OCI-LY1 (cell line): ENCODE results near the gene TMEM184B.

ENCODE experiments used
- H2AFZ ChIP-seq: fragments of 200-600 bp; sonication (generic), shearing (Covaris generic); 2 replicates; pipeline ENCODE4 v1.6.0; 2014; ENCODE audit warnings: antibody characterized with exemption, mild to moderate bottlenecking, low read length
- H3F3A ChIP-seq: fragments of 200-600 bp; sonication (generic), shearing (Covaris generic); 2 replicates; pipeline ENCODE4 v1.6.0; 2014; ENCODE audit warnings: mild to moderate bottlenecking, antibody characterized with exemption, low read length, moderate library complexity; ENCODE audit not compliant: insufficient read depth
- H3K27ac ChIP-seq: fragments of 200-600 bp; sonication (generic); 2 replicates; pipeline ENCODE4 v1.5.1; 2014; ENCODE audit warnings: low read length, mixed run types, mild to moderate bottlenecking, low read depth; ENCODE audit not compliant: poor library complexity, severe bottlenecking
- H3K27me3 ChIP-seq: fragments of 200-600 bp; sonication (generic); 2 replicates; pipeline ENCODE4 v1.6.0; 2014; ENCODE audit warnings: antibody characterized with exemption, mild to moderate bottlenecking, low read length, moderate library complexity; ENCODE audit not compliant: insufficient read depth
- H3K36me3 ChIP-seq: fragments of 200-600 bp; sonication (generic); 2 replicates; pipeline ENCODE4 v1.6.1; 2014; ENCODE audit warnings: mild to moderate bottlenecking, antibody characterized with exemption, low read length, moderate library complexity, mixed read lengths; ENCODE audit not compliant: insufficient read depth
- H3K4me1 ChIP-seq: fragments of 200-600 bp; sonication (generic); 2 replicates; pipeline ENCODE4 v1.5.1; 2014; ENCODE audit warnings: mild to moderate bottlenecking, low read length, moderate library complexity; ENCODE audit not compliant: insufficient read depth, severe bottlenecking
- H3K4me2 ChIP-seq: fragments of 200-600 bp; sonication (generic), shearing (Covaris generic); 2 replicates; pipeline ENCODE4 v1.6.1; 2014; ENCODE audit warnings: low read length
- H3K4me3 ChIP-seq: fragments of 200-600 bp; sonication (generic); 2 replicates; pipeline ENCODE4 v1.5.1; 2014; ENCODE audit warnings: low read length, low read depth, mild to moderate bottlenecking, mixed read lengths; ENCODE audit not compliant: poor library complexity, severe bottlenecking
- H3K79me2 ChIP-seq: fragments of 200-600 bp; shearing (Covaris generic); 2 replicates; pipeline ENCODE4 v1.6.1; 2016; ENCODE audit warnings: mixed run types, low read length, mixed read lengths; ENCODE audit not compliant: insufficient read depth
- H3K9ac ChIP-seq: fragments of 200-600 bp; sonication (generic), shearing (Covaris generic); 2 replicates; pipeline ENCODE4 v1.6.1; 2014; ENCODE audit warnings: mild to moderate bottlenecking, low read length, mixed read lengths
- H3K9me2 ChIP-seq: fragments of 200-600 bp; sonication (generic), shearing (Covaris generic); 2 replicates; pipeline ENCODE4 v1.6.1; 2014; ENCODE audit warnings: low read depth, mild to moderate bottlenecking, low read length, mixed read lengths
- H3K9me3 ChIP-seq: fragments of 200-600 bp; shearing (Covaris generic); 2 replicates; pipeline ENCODE4 v1.6.1; 2014; ENCODE audit warnings: low read length, mixed read lengths
- H4K20me1 ChIP-seq: fragments of 200-600 bp; sonication (generic), shearing (Covaris generic); 2 replicates; pipeline ENCODE4 v1.6.0; 2016; ENCODE audit warnings: mild to moderate bottlenecking, low read length; ENCODE audit not compliant: insufficient read depth
- EZH2 ChIP-seq: fragments of 200-600 bp; sonication (generic), shearing (Covaris generic); IDR thresholded peaks from 2 replicates; pipeline ENCODE4 v1.8.0; 2017; ENCODE audit warnings: borderline replicate concordance, mixed run types, mild to moderate bottlenecking, antibody characterized with exemption, low read length, moderate library complexity, mixed read lengths
- TF ChIP-seq, protein P1 (sequence below): fragments of 200-600 bp; sonication (generic), shearing (Covaris generic); IDR thresholded peaks from 2 replicates; pipeline ENCODE4 v1.5.1; 2017; ENCODE audit warnings: mild to moderate bottlenecking, antibody characterized with exemption, low read length, moderate library complexity, mixed read lengths

The TMEM184B gene

DNA sequence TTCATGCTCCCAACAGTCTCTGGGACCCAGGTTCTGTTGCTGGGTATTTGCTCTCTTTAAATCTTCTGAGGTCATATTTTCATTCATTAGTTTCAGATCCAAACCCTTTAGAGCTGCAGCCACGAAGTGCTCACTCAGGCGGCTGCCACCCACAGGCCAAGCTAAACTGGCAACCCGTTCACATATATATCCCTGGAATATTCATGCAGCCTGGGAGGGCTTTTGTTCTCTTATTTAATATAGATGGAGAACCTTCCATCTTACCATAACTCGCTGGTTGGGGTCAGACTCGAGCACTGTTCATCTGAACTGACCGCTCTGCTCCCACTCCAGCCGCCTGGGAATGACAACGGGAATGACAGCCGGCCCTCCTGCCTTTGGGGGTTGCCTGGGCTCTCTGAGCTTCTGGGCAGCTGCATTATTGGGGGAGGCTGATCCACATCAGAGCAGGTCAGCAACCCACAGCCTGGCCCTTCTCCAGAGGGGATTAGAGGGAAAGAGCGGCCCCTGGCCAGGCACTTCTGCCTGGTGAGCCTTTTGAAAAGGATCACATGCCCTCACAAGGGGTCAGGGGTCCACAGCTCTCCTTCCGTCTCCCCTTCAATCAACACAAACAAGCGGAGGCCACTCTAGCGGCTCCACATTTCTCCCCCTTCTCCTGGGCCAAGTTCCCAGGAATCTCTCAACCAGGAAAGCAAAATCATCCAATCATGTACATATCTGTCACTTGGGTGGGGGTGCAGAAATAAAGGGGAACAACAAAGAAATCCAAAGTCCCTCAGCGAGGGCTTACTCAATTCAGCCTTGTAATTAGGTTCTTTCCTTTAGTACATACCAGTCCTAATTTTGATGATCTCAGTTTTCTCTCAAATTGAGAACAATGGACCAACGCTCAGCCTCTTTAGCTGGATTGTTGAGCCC is 11.8 kb downstream of the TMEM184B start:
- Histone ChIP-seq H3K36me3 (no peaks in the 10 kb centered on the region; the same call in 1 of the 2 replicates), H3F3A (no peaks in the 10 kb centered on the region), H2AFZ (no peak overlapping the region), H3K4me3 (peak overlapping the region; percentile 3), H3K4me1 (peaks cover 17% of the 10 kb centered on the region), H3K4me2 (peak overlapping the region; percentile 42), H3K9me2 (no peaks in the 10 kb centered on the region), H3K9me3 (no peaks in the 10 kb centered on the region), H3K79me2 (no peaks in the 10 kb centered on the region), H4K20me1 (no peaks in the 10 kb centered on the region), H3K27me3 (no peaks in the 10 kb centered on the region), H3K9ac (no peak overlapping the region), H3K27ac (peak overlapping the region; percentile 24)
- TF ChIP-seq, protein P1, sequence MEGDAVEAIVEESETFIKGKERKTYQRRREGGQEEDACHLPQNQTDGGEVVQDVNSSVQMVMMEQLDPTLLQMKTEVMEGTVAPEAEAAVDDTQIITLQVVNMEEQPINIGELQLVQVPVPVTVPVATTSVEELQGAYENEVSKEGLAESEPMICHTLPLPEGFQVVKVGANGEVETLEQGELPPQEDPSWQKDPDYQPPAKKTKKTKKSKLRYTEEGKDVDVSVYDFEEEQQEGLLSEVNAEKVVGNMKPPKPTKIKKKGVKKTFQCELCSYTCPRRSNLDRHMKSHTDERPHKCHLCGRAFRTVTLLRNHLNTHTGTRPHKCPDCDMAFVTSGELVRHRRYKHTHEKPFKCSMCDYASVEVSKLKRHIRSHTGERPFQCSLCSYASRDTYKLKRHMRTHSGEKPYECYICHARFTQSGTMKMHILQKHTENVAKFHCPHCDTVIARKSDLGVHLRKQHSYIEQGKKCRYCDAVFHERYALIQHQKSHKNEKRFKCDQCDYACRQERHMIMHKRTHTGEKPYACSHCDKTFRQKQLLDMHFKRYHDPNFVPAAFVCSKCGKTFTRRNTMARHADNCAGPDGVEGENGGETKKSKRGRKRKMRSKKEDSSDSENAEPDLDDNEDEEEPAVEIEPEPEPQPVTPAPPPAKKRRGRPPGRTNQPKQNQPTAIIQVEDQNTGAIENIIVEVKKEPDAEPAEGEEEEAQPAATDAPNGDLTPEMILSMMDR: peak; percentile 13; the same call in 1 of the 2 replicates
- no peak for TF ChIP-seq EZH2

DNA sequence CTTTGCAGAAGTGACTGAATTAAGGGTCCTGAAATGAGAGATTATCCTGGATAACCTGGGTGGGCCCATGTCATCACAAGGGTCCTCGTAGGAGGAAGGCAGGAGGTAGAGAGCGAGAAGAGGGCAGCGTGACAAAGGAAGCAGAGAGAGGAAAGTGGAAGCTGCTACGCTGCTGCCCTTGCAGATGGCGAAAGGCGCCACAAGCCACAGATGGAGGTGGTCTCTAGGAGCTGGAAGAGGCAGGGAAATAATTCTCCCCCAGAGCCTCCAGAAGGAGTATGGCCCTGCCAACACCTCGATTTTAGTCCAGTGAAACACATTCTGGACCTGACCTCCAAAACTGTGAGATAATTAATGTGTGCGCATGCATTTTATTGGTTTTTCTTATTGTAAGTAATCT is 13.4 kb downstream of the TMEM184B start:
- Histone ChIP-seq H2AFZ (no peak overlapping the region), H4K20me1 (no peaks in the 10 kb centered on the region), H3K4me1 (peaks cover 17% of the 10 kb centered on the region), H3K27ac (no peak overlapping the region), H3K4me2 (no peak overlapping the region), H3K4me3 (no peak overlapping the region), H3K36me3 (no peaks in the 10 kb centered on the region), H3K9me3 (no peaks in the 10 kb centered on the region), H3K79me2 (no peaks in the 10 kb centered on the region), H3K27me3 (no peaks in the 10 kb centered on the region), H3K9me2 (no peaks in the 10 kb centered on the region), H3K9ac (no peak overlapping the region), H3F3A (no peaks in the 10 kb centered on the region)
- TF ChIP-seq, protein P1: no peak
- TF ChIP-seq EZH2: no peak

DNA sequence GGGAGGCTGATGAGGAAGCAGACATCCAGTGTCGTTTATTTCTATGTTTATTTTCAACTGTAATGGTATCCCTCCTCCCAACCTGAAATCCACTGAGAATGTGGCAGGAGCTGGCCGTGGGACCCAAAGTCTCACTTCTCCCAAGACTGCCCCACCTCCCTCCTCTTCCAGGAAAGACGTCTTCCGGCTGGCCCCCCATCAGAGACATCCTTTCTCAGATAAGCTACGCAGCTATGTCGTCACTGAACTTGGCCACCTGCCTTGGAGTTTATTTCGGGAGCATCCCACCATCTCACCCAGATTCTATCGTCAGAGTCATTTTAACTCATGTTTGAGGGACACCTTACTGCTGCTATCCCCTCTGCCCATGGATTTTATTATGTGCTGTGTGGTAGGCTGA is 13.9 kb downstream of the TMEM184B start:
- H3K9me2 ChIP-seq: no peaks in the 10 kb centered on the region
- H3K9me3 ChIP-seq: no peaks in the 10 kb centered on the region
- H4K20me1 ChIP-seq: no peaks in the 10 kb centered on the region
- H3K9ac ChIP-seq: no peak overlapping the region
- H3K4me2 ChIP-seq: no peak overlapping the region
- no peaks in the 10 kb centered on the region for H3K27me3 ChIP-seq
- H3K27ac ChIP-seq: no peak overlapping the region
- no peak overlapping the region for H3K4me3 ChIP-seq
- H2AFZ ChIP-seq: no peak overlapping the region
- no peaks in the 10 kb centered on the region for H3K79me2 ChIP-seq
- peaks cover 17% of the 10 kb centered on the region for H3K4me1 ChIP-seq
- TF ChIP-seq EZH2: no peak
- TF ChIP-seq, protein P1: no peak
- no peaks in the 10 kb centered on the region for H3K36me3 ChIP-seq
- no peaks in the 10 kb centered on the region for H3F3A ChIP-seq
